Measurements from ENCODE around the gene MEOX1. TPM values are rescaled to one million over a fixed set of nuclear protein-coding genes. Genes with fewer than 3 reads are reported as not detected.
A peak's percentile ranks its signal among the peaks of the same experiment; 100 is the strongest.

Gene MEOX1
- total RNA-seq, 2 donors from 2014 or later = 3.9 to 13.8 TPM

DNA sequence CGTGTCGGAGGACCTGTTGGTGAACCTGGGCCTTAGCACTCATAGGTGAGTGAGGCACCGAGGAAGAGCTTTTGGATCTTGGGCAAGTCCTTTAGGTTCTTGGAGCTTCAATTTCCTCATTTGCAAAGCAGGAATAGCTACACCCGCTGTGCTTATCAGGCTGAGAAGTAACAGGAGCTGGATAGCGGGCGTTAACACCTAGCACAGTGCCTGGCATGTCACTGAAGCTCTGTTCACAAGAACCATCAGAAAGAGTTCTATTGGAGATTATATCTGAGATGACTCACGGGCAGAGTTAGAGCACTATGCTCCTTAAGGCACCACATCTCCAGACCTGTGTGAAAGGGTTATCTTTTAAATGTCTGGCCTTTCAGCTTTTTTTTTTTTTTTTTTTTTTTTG lies 12.8 kb downstream of the MEOX1 start:
- TF ChIP-seq, protein P1, sequence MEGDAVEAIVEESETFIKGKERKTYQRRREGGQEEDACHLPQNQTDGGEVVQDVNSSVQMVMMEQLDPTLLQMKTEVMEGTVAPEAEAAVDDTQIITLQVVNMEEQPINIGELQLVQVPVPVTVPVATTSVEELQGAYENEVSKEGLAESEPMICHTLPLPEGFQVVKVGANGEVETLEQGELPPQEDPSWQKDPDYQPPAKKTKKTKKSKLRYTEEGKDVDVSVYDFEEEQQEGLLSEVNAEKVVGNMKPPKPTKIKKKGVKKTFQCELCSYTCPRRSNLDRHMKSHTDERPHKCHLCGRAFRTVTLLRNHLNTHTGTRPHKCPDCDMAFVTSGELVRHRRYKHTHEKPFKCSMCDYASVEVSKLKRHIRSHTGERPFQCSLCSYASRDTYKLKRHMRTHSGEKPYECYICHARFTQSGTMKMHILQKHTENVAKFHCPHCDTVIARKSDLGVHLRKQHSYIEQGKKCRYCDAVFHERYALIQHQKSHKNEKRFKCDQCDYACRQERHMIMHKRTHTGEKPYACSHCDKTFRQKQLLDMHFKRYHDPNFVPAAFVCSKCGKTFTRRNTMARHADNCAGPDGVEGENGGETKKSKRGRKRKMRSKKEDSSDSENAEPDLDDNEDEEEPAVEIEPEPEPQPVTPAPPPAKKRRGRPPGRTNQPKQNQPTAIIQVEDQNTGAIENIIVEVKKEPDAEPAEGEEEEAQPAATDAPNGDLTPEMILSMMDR (IDR thresholded peaks at IDR 0.05) = no peak
- no peaks in the 10 kb centered on the region for H3K9me3 ChIP-seq
- no peak overlapping the region for H3K4me3 ChIP-seq
- no peak for DNase-seq (ENCODE audit: low spot score)
- no peaks in the 10 kb centered on the region for H3K27me3 ChIP-seq
- H3K36me3 ChIP-seq = no peaks in the 10 kb centered on the region
- no peak overlapping the region for H3K27ac ChIP-seq
- peaks cover 0 to 36% of the 10 kb centered on the region in 2 donors for H3K4me1 ChIP-seq

DNA sequence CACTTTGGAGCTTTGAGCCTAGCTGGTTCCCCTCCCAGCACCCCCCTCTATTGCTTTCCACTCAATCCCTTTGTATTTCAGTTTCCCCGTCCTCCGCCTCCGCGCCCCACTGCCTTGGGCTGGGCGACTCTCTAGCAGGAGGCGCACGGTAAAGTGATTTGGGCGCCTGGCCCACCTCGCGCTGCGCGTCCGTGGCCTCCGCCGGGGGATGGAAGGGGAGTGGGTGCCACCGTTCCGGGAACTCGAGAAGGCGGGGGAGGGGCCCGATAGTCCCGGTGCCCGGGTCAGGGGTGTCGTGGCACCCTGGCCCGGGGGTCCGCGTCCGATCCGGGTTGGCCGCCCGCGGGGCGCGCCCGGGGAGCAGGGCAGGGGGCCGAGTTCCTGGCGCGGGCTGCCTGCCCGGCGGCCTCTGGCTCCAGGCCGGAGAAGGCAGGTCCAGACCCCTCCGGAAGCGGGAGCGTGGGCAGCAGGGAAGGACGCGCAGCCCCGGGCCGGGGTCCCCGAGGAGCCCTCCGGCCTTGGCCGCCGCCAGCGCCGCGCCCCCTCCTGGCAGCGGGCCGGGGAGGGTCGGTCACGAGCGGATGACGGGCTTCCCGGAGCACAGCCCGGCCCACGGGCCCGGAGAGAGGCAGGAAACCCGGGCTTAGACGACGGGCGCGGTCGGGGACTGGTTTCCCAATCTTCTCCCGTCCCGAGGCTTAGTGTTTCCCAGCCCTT lies 15.8 kb downstream of the MEOX1 start:
- Histone ChIP-seq H3K4me1 (peaks cover 0 to 50% of the 10 kb centered on the region in 2 donors), H3K27ac (peak overlapping the region; percentile 89 to 92), H3K27me3 (no peaks in the 10 kb centered on the region), H3K9me3 (no peaks in the 10 kb centered on the region), H3K4me3 (peak overlapping the region; percentile 44 to 53), H3K36me3 (no peaks in the 10 kb centered on the region)
- DNase-seq (ENCODE audit: low spot score) = peak; percentile 88
- TF ChIP-seq, protein P1 (IDR thresholded peaks at IDR 0.05) = no peak

DNA sequence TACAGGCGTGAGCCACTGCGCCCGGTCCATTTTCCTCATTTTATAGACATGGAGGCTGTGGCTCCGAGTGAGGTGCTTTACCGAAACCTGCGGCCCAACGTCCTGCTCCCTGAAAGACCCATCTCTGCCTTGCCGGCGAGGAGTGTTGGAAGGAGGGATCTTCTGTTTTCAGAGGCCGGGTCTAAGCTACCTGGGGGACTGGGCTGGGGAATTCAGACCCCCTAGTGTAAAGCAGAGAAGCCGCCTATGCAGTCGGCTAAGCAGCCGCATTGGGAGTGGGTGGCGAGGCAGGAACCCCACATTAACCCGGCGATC lies 16.3 kb downstream of the MEOX1 start:
- Histone ChIP-seq H3K27me3 (no peaks in the 10 kb centered on the region), H3K4me3 (peak overlapping the region in 1 of 2 donors; percentile 53), H3K9me3 (no peaks in the 10 kb centered on the region), H3K27ac (peak overlapping the region; percentile 89 to 92), H3K4me1 (peaks cover 0 to 46% of the 10 kb centered on the region in 2 donors), H3K36me3 (no peaks in the 10 kb centered on the region)
- no peak for DNase-seq (ENCODE audit: low spot score)
- TF ChIP-seq, protein P1 (IDR thresholded peaks at IDR 0.05) = no peak

DNA sequence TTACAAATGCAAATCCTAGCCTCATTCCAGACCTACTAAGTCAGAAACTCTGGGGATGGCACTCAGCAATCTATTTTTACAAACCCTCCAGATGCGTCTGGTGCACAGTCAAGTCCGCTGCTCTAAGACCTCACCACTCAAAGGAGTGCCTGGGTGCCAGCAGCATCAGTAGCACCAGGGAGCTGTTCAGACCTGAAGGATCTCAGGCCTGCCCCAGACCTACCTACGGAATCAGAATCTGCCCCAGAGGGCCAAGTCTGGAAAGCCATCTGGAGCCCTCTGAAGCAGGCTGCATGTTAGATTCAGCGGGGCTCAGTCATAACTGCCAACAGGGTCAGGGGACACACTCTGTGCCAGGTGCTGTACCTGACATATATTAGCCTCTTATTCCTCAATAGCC lies 17.6 kb downstream of the MEOX1 start:
- H3K36me3 ChIP-seq = no peaks in the 10 kb centered on the region
- TF ChIP-seq, protein P1 (IDR thresholded peaks at IDR 0.05) = no peak
- peaks cover 0 to 39% of the 10 kb centered on the region in 2 donors for H3K4me1 ChIP-seq
- no peak overlapping the region for H3K4me3 ChIP-seq
- no peaks in the 10 kb centered on the region for H3K27me3 ChIP-seq
- H3K27ac ChIP-seq = no peak overlapping the region
- no peaks in the 10 kb centered on the region for H3K9me3 ChIP-seq
- DNase-seq (ENCODE audit: low spot score) = no peak

DNA sequence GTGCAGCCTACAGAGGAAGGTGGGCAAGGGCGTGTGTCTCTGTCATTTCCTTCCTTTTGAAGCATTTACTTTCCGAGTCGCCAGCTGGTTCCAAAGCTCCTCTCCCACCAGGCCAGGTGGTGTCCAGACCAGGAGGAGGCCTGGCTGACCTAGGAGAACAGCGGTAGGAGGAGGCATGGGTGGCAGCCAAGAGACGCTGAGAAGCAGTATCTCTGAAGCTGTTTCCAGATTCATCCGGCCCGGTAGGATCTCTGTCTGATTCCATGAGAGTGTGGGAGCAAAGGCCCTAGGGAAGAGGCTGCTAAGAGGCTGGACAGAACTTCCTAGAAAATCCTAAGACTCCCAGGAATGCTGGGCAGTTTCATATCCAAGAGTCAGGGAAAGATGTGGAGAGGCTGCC lies 20.3 kb downstream of the MEOX1 start:
- Histone ChIP-seq H3K36me3 (no peaks in the 10 kb centered on the region), H3K27ac (peak overlapping the region; percentile 17 to 51), H3K4me3 (no peak overlapping the region), H3K4me1 (peaks cover 0 to 26% of the 10 kb centered on the region in 2 donors), H3K9me3 (no peaks in the 10 kb centered on the region), H3K27me3 (no peaks in the 10 kb centered on the region)
- no peak for DNase-seq (ENCODE audit: low spot score)
- TF ChIP-seq, protein P1 (IDR thresholded peaks at IDR 0.05) = no peak

Measured in right atrium auricular region (tissue), 2 donors.